ENCODE data around the gene DNAH10.

Gene DNAH10

GRCh38 chr12:123858176-123858575 is 96.1 kb downstream of the DNAH10 start:
- Histone ChIP-seq H3K27me3 (ENCODE audit: insufficient read depth, insufficient read length) (no peaks in the 10 kb centered on the region), H3K4me3 (ENCODE audit: insufficient read length, low read depth) (no peak overlapping the region), H3K36me3 (ENCODE audit: insufficient read depth, insufficient read length, low read length) (no peaks in the 10 kb centered on the region)

GRCh38 chr12:123859035-123859434 is 96.9 kb downstream of the DNAH10 start:
- TF ChIP-seq SUZ12 (IDR thresholded peaks at IDR 0.05; ENCODE audit: extremely low read depth, insufficient read depth, insufficient read length) (no peak), ZNF274 (IDR thresholded peaks at IDR 0.05; ENCODE audit: low read depth, low read length) (no peak), YY1 (IDR thresholded peaks at IDR 0.05; ENCODE audit: insufficient read depth, insufficient read length) (no peak)
- Histone ChIP-seq H3K9ac (ENCODE audit: insufficient read length, low read depth) (no peak overlapping the region), H3K4me1 (ENCODE audit: insufficient read depth, insufficient read length) (no peaks in the 10 kb centered on the region), H3K4me3 (ENCODE audit: insufficient read length, low read depth) (no peak overlapping the region), H3K9me3 (ENCODE audit: insufficient read depth, low read length) (no peaks in the 10 kb centered on the region), H3K36me3 (ENCODE audit: insufficient read depth, insufficient read length, low read length) (no peaks in the 10 kb centered on the region), H3K27me3 (ENCODE audit: insufficient read depth, insufficient read length) (no peaks in the 10 kb centered on the region)
- DNase-seq (ENCODE audit: low read depth, low spot score): no peak

More at GRCh38 chr12:123858176-123858575, 96.1 kb downstream of the DNAH10 start:
- TF ChIP-seq YY1 (IDR thresholded peaks at IDR 0.05; ENCODE audit: insufficient read depth, insufficient read length): no peak
- TF ChIP-seq SUZ12 (IDR thresholded peaks at IDR 0.05; ENCODE audit: extremely low read depth, insufficient read depth, insufficient read length): no peak
- TF ChIP-seq ZNF274 (IDR thresholded peaks at IDR 0.05; ENCODE audit: low read depth, low read length): no peak
- H3K9me3 ChIP-seq (ENCODE audit: insufficient read depth, low read length): no peaks in the 10 kb centered on the region
- H3K9ac ChIP-seq (ENCODE audit: insufficient read length, low read depth): no peak overlapping the region
- H3K4me1 ChIP-seq (ENCODE audit: insufficient read depth, insufficient read length): no peaks in the 10 kb centered on the region
- no peak for DNase-seq (ENCODE audit: low read depth, low spot score)

- Histone ChIP-seq H3K4me3 (ENCODE audit: insufficient read length, low read depth) (no peak overlapping the region), H3K36me3 (ENCODE audit: insufficient read depth, insufficient read length, low read length) (no peaks in the 10 kb centered on the region), H3K9ac (ENCODE audit: insufficient read length, low read depth) (no peak overlapping the region), H3K9me3 (ENCODE audit: insufficient read depth, low read length) (no peaks in the 10 kb centered on the region), H3K27me3 (ENCODE audit: insufficient read depth, insufficient read length) (no peaks in the 10 kb centered on the region), H3K4me1 (ENCODE audit: insufficient read depth, insufficient read length) (no peaks in the 10 kb centered on the region)
- no peak for TF ChIP-seq ZNF274 (IDR thresholded peaks at IDR 0.05; ENCODE audit: low read depth, low read length)
- no peak for TF ChIP-seq SUZ12 (IDR thresholded peaks at IDR 0.05; ENCODE audit: extremely low read depth, insufficient read depth, insufficient read length)
- no peak for TF ChIP-seq YY1 (IDR thresholded peaks at IDR 0.05; ENCODE audit: insufficient read depth, insufficient read length)
- DNase-seq (ENCODE audit: low read depth, low spot score): no peak
Measured at GRCh38 chr12:123860377-123860776, 98.3 kb downstream of the DNAH10 start.

- H3K9ac ChIP-seq (ENCODE audit: insufficient read length, low read depth): no peak overlapping the region
- H3K4me1 ChIP-seq (ENCODE audit: insufficient read depth, insufficient read length): no peaks in the 10 kb centered on the region
- DNase-seq (ENCODE audit: low read depth, low spot score): no peak
- H3K36me3 ChIP-seq (ENCODE audit: insufficient read depth, insufficient read length, low read length): no peaks in the 10 kb centered on the region
- no peak overlapping the region for H3K4me3 ChIP-seq (ENCODE audit: insufficient read length, low read depth)
- TF ChIP-seq YY1 (IDR thresholded peaks at IDR 0.05; ENCODE audit: insufficient read depth, insufficient read length) (no peak), SUZ12 (IDR thresholded peaks at IDR 0.05; ENCODE audit: extremely low read depth, insufficient read depth, insufficient read length) (no peak), ZNF274 (IDR thresholded peaks at IDR 0.05; ENCODE audit: low read depth, low read length) (no peak)
- H3K27me3 ChIP-seq (ENCODE audit: insufficient read depth, insufficient read length): no peaks in the 10 kb centered on the region
- H3K9me3 ChIP-seq (ENCODE audit: insufficient read depth, low read length): no peaks in the 10 kb centered on the region
Measured at GRCh38 chr12:123861392-123861791, 99.3 kb downstream of the DNAH10 start.

GRCh38 chr12:123867141-123867540 is 105.0 kb downstream of the DNAH10 start:
- no peak for DNase-seq (ENCODE audit: low read depth, low spot score)
- H3K27me3 ChIP-seq (ENCODE audit: insufficient read depth, insufficient read length): peaks cover under 1% of the 10 kb centered on the region
- TF ChIP-seq SUZ12 (IDR thresholded peaks at IDR 0.05; ENCODE audit: extremely low read depth, insufficient read depth, insufficient read length) (no peak), YY1 (IDR thresholded peaks at IDR 0.05; ENCODE audit: insufficient read depth, insufficient read length) (no peak), ZNF274 (IDR thresholded peaks at IDR 0.05; ENCODE audit: low read depth, low read length) (no peak)

GRCh38 chr12:123868791-123869190 is 106.7 kb downstream of the DNAH10 start:
- H3K36me3 ChIP-seq (ENCODE audit: insufficient read depth, insufficient read length, low read length): no peaks in the 10 kb centered on the region
- DNase-seq (ENCODE audit: low read depth, low spot score): no peak
- no peak overlapping the region for H3K4me3 ChIP-seq (ENCODE audit: insufficient read length, low read depth)
- no peaks in the 10 kb centered on the region for H3K4me1 ChIP-seq (ENCODE audit: insufficient read depth, insufficient read length)
- no peaks in the 10 kb centered on the region for H3K9me3 ChIP-seq (ENCODE audit: insufficient read depth, low read length)
- H3K9ac ChIP-seq (ENCODE audit: insufficient read length, low read depth): no peak overlapping the region
- H3K27me3 ChIP-seq (ENCODE audit: insufficient read depth, insufficient read length): peaks cover 5% of the 10 kb centered on the region
- TF ChIP-seq ZNF274 (IDR thresholded peaks at IDR 0.05; ENCODE audit: low read depth, low read length) (no peak), SUZ12 (IDR thresholded peaks at IDR 0.05; ENCODE audit: extremely low read depth, insufficient read depth, insufficient read length) (no peak), YY1 (IDR thresholded peaks at IDR 0.05; ENCODE audit: insufficient read depth, insufficient read length) (no peak)

More at GRCh38 chr12:123867141-123867540, 105.0 kb downstream of the DNAH10 start:
- Histone ChIP-seq H3K9me3 (ENCODE audit: insufficient read depth, low read length) (no peaks in the 10 kb centered on the region), H3K4me3 (ENCODE audit: insufficient read length, low read depth) (no peak overlapping the region), H3K9ac (ENCODE audit: insufficient read length, low read depth) (no peak overlapping the region), H3K4me1 (ENCODE audit: insufficient read depth, insufficient read length) (no peaks in the 10 kb centered on the region), H3K36me3 (ENCODE audit: insufficient read depth, insufficient read length, low read length) (no peaks in the 10 kb centered on the region)

GRCh38 chr12:123873793-123874192 is 111.7 kb downstream of the DNAH10 start:
- H3K4me1 ChIP-seq (ENCODE audit: insufficient read depth, insufficient read length): no peaks in the 10 kb centered on the region
- peaks cover 5% of the 10 kb centered on the region for H3K27me3 ChIP-seq (ENCODE audit: insufficient read depth, insufficient read length)
- H3K4me3 ChIP-seq (ENCODE audit: insufficient read length, low read depth): no peak overlapping the region
- H3K36me3 ChIP-seq (ENCODE audit: insufficient read depth, insufficient read length, low read length): no peaks in the 10 kb centered on the region
- no peak for DNase-seq (ENCODE audit: low read depth, low spot score)
- H3K9ac ChIP-seq (ENCODE audit: insufficient read length, low read depth): no peak overlapping the region
- no peaks in the 10 kb centered on the region for H3K9me3 ChIP-seq (ENCODE audit: insufficient read depth, low read length)
- no peak for TF ChIP-seq SUZ12 (IDR thresholded peaks at IDR 0.05; ENCODE audit: extremely low read depth, insufficient read depth, insufficient read length)
- no peak for TF ChIP-seq ZNF274 (IDR thresholded peaks at IDR 0.05; ENCODE audit: low read depth, low read length)
- no peak for TF ChIP-seq YY1 (IDR thresholded peaks at IDR 0.05; ENCODE audit: insufficient read depth, insufficient read length)
